GM12878 (cell line): ENCODE data around the gene CSF3R. TPM values are rescaled to one million over a fixed set of nuclear protein-coding genes. Genes with fewer than 3 reads are reported as not detected.

Experiments
- ATAC-seq: fragments of 200-7000 bp; cut with Tn5 transposase; 3 replicates; pipeline ENCODE4 v1.9.1; 2020; ENCODE audit warnings: mild to moderate bottlenecking, moderate library complexity
- BruUV-seq: library from RNA; stranded (reverse); fragments of 400-500 nt; replicated peaks from 2 replicates; lab custom pipeline; 2021; lab: Mats Ljungman, UMichigan
- CTCF ChIA-PET: fragments of 300-600 bp; sonication (Branson Sonifier 250); formaldehyde crosslinking; extraction: SDS; loops from one replicate; lab custom pipeline; 2021; ENCODE audit warnings: inconsistent platforms; lab: Yijun Ruan, JAX
- POLR2A ChIA-PET: fragments of 350-600 bp; formaldehyde crosslinking; extraction: SDS; loops from one replicate; lab custom pipeline; 2021; ENCODE audit warnings: inconsistent platforms; lab: Charles Lee
- RAD21 ChIA-PET: fragments of 300-600 bp; sonication (Branson Sonifier 250); formaldehyde crosslinking; loops from one replicate; lab custom pipeline; 2023; ENCODE audit warnings: antibody characterized with exemption; ENCODE audit not compliant: unreplicated experiment; lab: Charles Lee
- SMC1A ChIA-PET: fragments of 300-600 bp; sonication (Branson Sonifier 250); formaldehyde crosslinking; loops from one replicate; lab custom pipeline; 2023; ENCODE audit not compliant: unreplicated experiment, uncharacterized antibody; lab: Charles Lee
- DNase-seq: peaks from one replicate; pipeline ENCODE4 v3.0.0-alpha.2; 2011; ENCODE audit warnings: low read depth, low spot score
- FAIRE-seq: peaks from 3 replicates; lab custom pipeline; 2011; peaks lifted over from hg19 to GRCh38; lab: Jason Lieb, UNC
- H2AFZ ChIP-seq: 2 replicates; pipeline ENCODE4 v1.6.0; 2011; ENCODE audit warnings: low read depth, low read length, control low read depth; ENCODE audit not compliant: control insufficient read depth
- H3K27ac ChIP-seq: 2 replicates; pipeline ENCODE4 v1.5.1; 2011; ENCODE audit warnings: control low read depth; ENCODE audit not compliant: control insufficient read depth, insufficient read depth
- H3K27me3 ChIP-seq, 2 experiments: replicated peaks in 1 of 2; 2 replicates each; pipeline versions ENCODE4 v1.6.0 to v1.6.1; 2011; ENCODE audit warnings: low read length in 1 of 2; ENCODE audit not compliant: control insufficient read depth in 2 of 2, insufficient read depth in 2 of 2
- H3K36me3 ChIP-seq, 2 experiments: 2 replicates each; pipeline ENCODE4 v1.5.1; 2011; ENCODE audit warnings: low read length in 1 of 2; ENCODE audit not compliant: control insufficient read depth in 2 of 2, insufficient read depth in 2 of 2
- H3K4me1 ChIP-seq: 2 replicates; pipeline ENCODE4 v1.6.1; 2011; ENCODE audit warnings: mild to moderate bottlenecking, low read length, moderate library complexity, mixed read lengths; ENCODE audit not compliant: control insufficient read depth, insufficient read depth
- H3K4me2 ChIP-seq: 2 replicates; pipeline ENCODE4 v1.6.0; 2011; ENCODE audit warnings: control low read depth; ENCODE audit not compliant: control insufficient read depth, insufficient read depth
- H3K4me3 ChIP-seq: fragments of 200-600 bp; sonication (generic); 2 replicates; pipeline ENCODE4 v1.5.1; 2016
- H3K79me2 ChIP-seq: 2 replicates; pipeline ENCODE4 v1.6.0; 2011; ENCODE audit warnings: low read length; ENCODE audit not compliant: control insufficient read depth, insufficient read depth
- H3K9ac ChIP-seq: 2 replicates; pipeline ENCODE4 v1.8.0; 2011; ENCODE audit warnings: low read length, control low read depth, mixed read lengths; ENCODE audit not compliant: control insufficient read depth, insufficient read depth
- H3K9me3 ChIP-seq: replicated peaks from 3 replicates; pipeline ENCODE4 v1.5.1; 2011; ENCODE audit warnings: mild to moderate bottlenecking, low read length; ENCODE audit not compliant: control insufficient read depth, insufficient read depth
- H4K20me1 ChIP-seq: 2 replicates; pipeline ENCODE4 v1.6.0; 2011; ENCODE audit not compliant: control insufficient read depth, insufficient read depth
- EED ChIP-seq: sonication (generic); IDR thresholded peaks from 2 replicates; pipeline ENCODE4 v1.6.1; 2016; ENCODE audit warnings: antibody characterized with exemption, low read depth
- MTA2 ChIP-seq: fragments of 450-650 bp; IDR thresholded peaks from 2 replicates; pipeline ENCODE4 v1.6.1; 2016; ENCODE audit warnings: low read depth, mild to moderate bottlenecking, moderate library complexity
- MYB ChIP-seq: fragments of 150-350 bp; IDR thresholded peaks from 2 replicates; pipeline ENCODE4 v1.6.1; 2014; ENCODE audit warnings: mild to moderate bottlenecking, low read depth, low read length, borderline replicate concordance
- MYC ChIP-seq: IDR thresholded peaks from 2 replicates; pipeline ENCODE4 v1.6.1; 2011; ENCODE audit warnings: mild to moderate bottlenecking, low read length, moderate library complexity, inconsistent platforms; ENCODE audit not compliant: insufficient read depth, insufficient replicate concordance, insufficient read length, severe bottlenecking
- NFXL1 ChIP-seq: fragments of 450-650 bp; IDR thresholded peaks from 2 replicates; pipeline ENCODE4 v1.6.1; 2017; ENCODE audit warnings: antibody characterized with exemption, mild to moderate bottlenecking, borderline replicate concordance
- RBBP5 ChIP-seq: fragments of 200-600 bp; sonication (generic); conservative IDR thresholded peaks from 2 replicates; pipeline ENCODE4 v1.6.1; 2016
- SMAD1 ChIP-seq: fragments of 450-650 bp; IDR thresholded peaks from 2 replicates; pipeline ENCODE4 v1.6.1; 2018; ENCODE audit warnings: mild to moderate bottlenecking, low read depth; ENCODE audit not compliant: partially characterized antibody
- SMARCA5 ChIP-seq: fragments of 450-650 bp; IDR thresholded peaks from 2 replicates; pipeline ENCODE4 v1.6.1; 2017; ENCODE audit warnings: mild to moderate bottlenecking
- SREBF1 ChIP-seq: IDR thresholded peaks from 2 replicates; pipeline ENCODE4 v1.6.1; 2012; ENCODE audit warnings: mild to moderate bottlenecking, low read length
- YBX1 ChIP-seq: fragments of 450-650 bp; IDR thresholded peaks from 2 replicates; pipeline ENCODE4 v1.6.1; 2016; ENCODE audit warnings: antibody characterized with exemption
- ZNF207 ChIP-seq: fragments of 450-650 bp; IDR thresholded peaks from 2 replicates; pipeline ENCODE4 v1.6.1; 2014; ENCODE audit warnings: antibody characterized with exemption, mild to moderate bottlenecking, borderline replicate concordance
- WGBS: methylation state at CpG from one replicate; pipeline ENCODE4 v1.1.6; 2016; ENCODE audit warnings: low lambda C conversion rate; ENCODE audit not compliant: insufficient replicate concordance, insufficient coverage; ENCODE audit errors: missing lambda C conversion rate; 5-methylcytosine and 5-hydroxymethylcytosine counted together
- in situ Hi-C: fragments of 300-500 bp; cut with MboI; formaldehyde crosslinking; loops from 9 replicates; pipeline ENCODE4 v1.14.3; 2018; ENCODE audit warnings: mixed read lengths
- intact Hi-C: fragments of 100-400 bp; cut with micrococcal nuclease; formaldehyde crosslinking; loops from one replicate; pipeline ENCODE4 v1.14.2; 2022; ENCODE audit not compliant: unreplicated experiment
- polyA plus RNA-seq, 11 experiments: library from polyadenylated mRNA; depleted of rRNA in 4 of 11; unstranded in 6 of 11; stranded (reverse) in 5 of 11; fragments of >200 nt; fragmentation: Nextera tagmentation in 4 of 11; fragmentation: Illumina TruSeq in 1 of 11; extraction: Ambion mirVana in 4 of 11; extraction: Trizol in 1 of 11; gene quantifications; 1 replicate in 1 of 11; 2 replicates in 10 of 11; pipeline versions ENCODE4 v1.2.1 to v1.2.3, GENCODE V29; 2011 to 2016; ENCODE audit warnings: inconsistent platforms in 2 of 11, missing spikeins in 2 of 11, low read depth in 1 of 11
- total RNA-seq, 4 experiments: library from RNA; depleted of rRNA in 3 of 4; stranded (reverse); fragments of >200 nt in 3 of 4; fragmentation: Illumina TruSeq in 1 of 4; extraction: Trizol in 1 of 4; gene quantifications; 2 replicates each; pipeline versions ENCODE4 v1.2.1 to v1.2.3, GENCODE V29; 2013 to 2021
- TF ChIP-seq, protein P1 (sequence below), 3 experiments: IDR thresholded peaks in 2 of 3; conservative IDR thresholded peaks in 1 of 3; 2 replicates each; pipeline ENCODE4 v1.5.1; 2011; ENCODE audit warnings: low read depth in 3 of 3, low read length in 3 of 3, mild to moderate bottlenecking in 3 of 3, control low read depth in 2 of 3, moderate library complexity in 2 of 3, inconsistent platforms in 1 of 3, mixed read lengths in 1 of 3; ENCODE audit not compliant: control insufficient read depth in 2 of 3, insufficient read depth in 1 of 3; ENCODE audit errors: extremely low read depth in 1 of 3
- TF ChIP-seq, protein P2 (sequence below): fragments of 450-650 bp; formaldehyde crosslinking; IDR thresholded peaks from 2 replicates; pipeline ENCODE4 v1.4.0; 2022; ENCODE audit warnings: mild to moderate bottlenecking, moderate library complexity
- TF ChIP-seq, protein P3 (sequence below): fragments of 450-650 bp; IDR thresholded peaks from 2 replicates; pipeline ENCODE4 v1.6.1; 2017; ENCODE audit warnings: mild to moderate bottlenecking, moderate library complexity
- TF ChIP-seq, protein P4 (sequence below): IDR thresholded peaks from 2 replicates; pipeline ENCODE4 v1.6.1; 2012; ENCODE audit warnings: low read depth, low read length, improper control_type of control experiment

The CSF3R gene
- total and polyA plus RNA-seq, 10 of the 15 experiments (the other 5 are each of a cell fraction or from before 2014, with no cell fraction given): 0.13 TPM; not detected in 9

DNA sequence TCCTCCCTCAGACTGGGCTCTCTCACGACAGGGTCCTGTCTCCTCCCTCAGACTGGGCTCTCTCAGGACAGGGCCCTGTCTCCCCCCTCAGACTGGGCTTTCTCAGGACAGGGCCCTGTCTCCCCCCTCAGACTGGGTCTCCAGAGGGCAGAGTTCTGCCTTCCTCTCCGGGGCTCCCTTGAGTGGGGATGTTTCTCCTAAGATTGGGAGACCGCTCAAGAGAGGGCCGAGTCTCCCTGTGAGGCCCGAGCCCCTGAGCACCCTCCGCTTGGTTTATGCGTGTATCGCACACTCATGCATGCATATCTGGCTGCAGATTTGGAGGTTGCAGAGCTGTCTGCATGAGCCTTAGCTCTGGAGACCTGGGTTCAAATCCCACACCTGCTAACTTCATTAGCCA, 39.3 kb upstream of the CSF3R start:
- SMC1A ChIA-PET: interaction anchor here (0.7 kb wide), 1 partner anchor 14 kb away, joined by 3 read pairs; no protein-coding TSS in a partner anchor
- RAD21 ChIA-PET: no interaction called here
- FAIRE-seq: no peak
- CTCF ChIA-PET: no interaction called here
- Histone ChIP-seq H3K4me2 (no peak overlapping the region), H3K4me3 (no peak overlapping the region), H3K36me3 (no peaks in the 10 kb centered on the region), H3K27ac (no peak overlapping the region), H3K9me3 (no peaks in the 10 kb centered on the region), H3K9ac (no peak overlapping the region), H4K20me1 (no peaks in the 10 kb centered on the region), H3K79me2 (no peaks in the 10 kb centered on the region), H3K27me3 (no peaks in the 10 kb centered on the region), H3K4me1 (no peaks in the 10 kb centered on the region), H2AFZ (no peak overlapping the region)
- POLR2A ChIA-PET: no interaction called here
- 45% methylated on average over 8 of the region's 8 CpGs for WGBS
- BruUV-seq: no TSS peak
- ATAC-seq: no peak
- intact Hi-C loops (no loop called here), in situ Hi-C loops (no loop called here)
- DNase-seq: no peak
- no peak for TF ChIP-seq MYC
- no peak for TF ChIP-seq MTA2
- TF ChIP-seq, protein P1, sequence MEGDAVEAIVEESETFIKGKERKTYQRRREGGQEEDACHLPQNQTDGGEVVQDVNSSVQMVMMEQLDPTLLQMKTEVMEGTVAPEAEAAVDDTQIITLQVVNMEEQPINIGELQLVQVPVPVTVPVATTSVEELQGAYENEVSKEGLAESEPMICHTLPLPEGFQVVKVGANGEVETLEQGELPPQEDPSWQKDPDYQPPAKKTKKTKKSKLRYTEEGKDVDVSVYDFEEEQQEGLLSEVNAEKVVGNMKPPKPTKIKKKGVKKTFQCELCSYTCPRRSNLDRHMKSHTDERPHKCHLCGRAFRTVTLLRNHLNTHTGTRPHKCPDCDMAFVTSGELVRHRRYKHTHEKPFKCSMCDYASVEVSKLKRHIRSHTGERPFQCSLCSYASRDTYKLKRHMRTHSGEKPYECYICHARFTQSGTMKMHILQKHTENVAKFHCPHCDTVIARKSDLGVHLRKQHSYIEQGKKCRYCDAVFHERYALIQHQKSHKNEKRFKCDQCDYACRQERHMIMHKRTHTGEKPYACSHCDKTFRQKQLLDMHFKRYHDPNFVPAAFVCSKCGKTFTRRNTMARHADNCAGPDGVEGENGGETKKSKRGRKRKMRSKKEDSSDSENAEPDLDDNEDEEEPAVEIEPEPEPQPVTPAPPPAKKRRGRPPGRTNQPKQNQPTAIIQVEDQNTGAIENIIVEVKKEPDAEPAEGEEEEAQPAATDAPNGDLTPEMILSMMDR (IDR thresholded peaks at IDR 0.05 in 2 of 3, conservative IDR thresholded peaks at IDR 0.05 in 1 of 3; ENCODE audit: control insufficient read depth in 2 of 3, extremely low read depth in 1 of 3, insufficient read depth in 1 of 3, low read depth in 3 of 3, low read length in 3 of 3): no peak
- TF ChIP-seq SMAD1: no peak
- no peak for TF ChIP-seq NFXL1
- TF ChIP-seq MYB: no peak
- TF ChIP-seq, protein P2, sequence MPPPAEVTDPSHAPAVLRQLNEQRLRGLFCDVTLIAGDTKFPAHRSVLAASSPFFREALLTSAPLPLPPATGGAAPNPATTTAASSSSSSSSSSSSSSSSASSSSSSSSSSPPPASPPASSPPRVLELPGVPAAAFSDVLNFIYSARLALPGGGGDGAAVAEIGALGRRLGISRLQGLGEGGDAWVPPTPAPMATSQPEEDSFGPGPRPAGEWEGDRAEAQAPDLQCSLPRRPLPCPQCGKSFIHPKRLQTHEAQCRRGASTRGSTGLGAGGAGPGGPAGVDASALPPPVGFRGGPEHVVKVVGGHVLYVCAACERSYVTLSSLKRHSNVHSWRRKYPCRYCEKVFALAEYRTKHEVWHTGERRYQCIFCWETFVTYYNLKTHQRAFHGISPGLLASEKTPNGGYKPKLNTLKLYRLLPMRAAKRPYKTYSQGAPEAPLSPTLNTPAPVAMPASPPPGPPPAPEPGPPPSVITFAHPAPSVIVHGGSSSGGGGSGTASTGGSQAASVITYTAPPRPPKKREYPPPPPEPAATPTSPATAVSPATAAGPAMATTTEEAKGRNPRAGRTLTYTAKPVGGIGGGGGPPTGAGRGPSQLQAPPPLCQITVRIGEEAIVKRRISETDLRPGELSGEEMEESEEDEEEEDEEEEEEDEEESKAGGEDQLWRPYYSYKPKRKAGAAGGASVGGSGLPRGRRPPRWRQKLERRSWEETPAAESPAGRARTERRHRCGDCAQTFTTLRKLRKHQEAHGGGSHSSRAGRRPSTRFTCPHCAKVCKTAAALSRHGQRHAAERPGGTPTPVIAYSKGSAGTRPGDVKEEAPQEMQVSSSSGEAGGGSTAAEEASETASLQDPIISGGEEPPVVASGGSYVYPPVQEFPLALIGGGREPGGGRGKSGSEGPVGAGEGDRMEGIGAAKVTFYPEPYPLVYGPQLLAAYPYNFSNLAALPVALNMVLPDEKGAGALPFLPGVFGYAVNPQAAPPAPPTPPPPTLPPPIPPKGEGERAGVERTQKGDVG (CRISPR knock-in tag): no peak
- TF ChIP-seq, protein P3, sequence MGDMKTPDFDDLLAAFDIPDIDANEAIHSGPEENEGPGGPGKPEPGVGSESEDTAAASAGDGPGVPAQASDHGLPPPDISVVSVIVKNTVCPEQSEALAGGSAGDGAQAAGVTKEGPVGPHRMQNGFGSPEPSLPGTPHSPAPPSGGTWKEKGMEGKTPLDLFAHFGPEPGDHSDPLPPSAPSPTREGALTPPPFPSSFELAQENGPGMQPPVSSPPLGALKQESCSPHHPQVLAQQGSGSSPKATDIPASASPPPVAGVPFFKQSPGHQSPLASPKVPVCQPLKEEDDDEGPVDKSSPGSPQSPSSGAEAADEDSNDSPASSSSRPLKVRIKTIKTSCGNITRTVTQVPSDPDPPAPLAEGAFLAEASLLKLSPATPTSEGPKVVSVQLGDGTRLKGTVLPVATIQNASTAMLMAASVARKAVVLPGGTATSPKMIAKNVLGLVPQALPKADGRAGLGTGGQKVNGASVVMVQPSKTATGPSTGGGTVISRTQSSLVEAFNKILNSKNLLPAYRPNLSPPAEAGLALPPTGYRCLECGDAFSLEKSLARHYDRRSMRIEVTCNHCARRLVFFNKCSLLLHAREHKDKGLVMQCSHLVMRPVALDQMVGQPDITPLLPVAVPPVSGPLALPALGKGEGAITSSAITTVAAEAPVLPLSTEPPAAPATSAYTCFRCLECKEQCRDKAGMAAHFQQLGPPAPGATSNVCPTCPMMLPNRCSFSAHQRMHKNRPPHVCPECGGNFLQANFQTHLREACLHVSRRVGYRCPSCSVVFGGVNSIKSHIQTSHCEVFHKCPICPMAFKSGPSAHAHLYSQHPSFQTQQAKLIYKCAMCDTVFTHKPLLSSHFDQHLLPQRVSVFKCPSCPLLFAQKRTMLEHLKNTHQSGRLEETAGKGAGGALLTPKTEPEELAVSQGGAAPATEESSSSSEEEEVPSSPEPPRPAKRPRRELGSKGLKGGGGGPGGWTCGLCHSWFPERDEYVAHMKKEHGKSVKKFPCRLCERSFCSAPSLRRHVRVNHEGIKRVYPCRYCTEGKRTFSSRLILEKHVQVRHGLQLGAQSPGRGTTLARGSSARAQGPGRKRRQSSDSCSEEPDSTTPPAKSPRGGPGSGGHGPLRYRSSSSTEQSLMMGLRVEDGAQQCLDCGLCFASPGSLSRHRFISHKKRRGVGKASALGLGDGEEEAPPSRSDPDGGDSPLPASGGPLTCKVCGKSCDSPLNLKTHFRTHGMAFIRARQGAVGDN: no peak
- no peak for TF ChIP-seq EED
- TF ChIP-seq RBBP5: no peak
- TF ChIP-seq, protein P4, sequence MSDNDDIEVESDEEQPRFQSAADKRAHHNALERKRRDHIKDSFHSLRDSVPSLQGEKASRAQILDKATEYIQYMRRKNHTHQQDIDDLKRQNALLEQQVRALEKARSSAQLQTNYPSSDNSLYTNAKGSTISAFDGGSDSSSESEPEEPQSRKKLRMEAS: no peak
- no peak for TF ChIP-seq ZNF207
- TF ChIP-seq YBX1: no peak
- TF ChIP-seq SREBF1: no peak
- no peak for TF ChIP-seq SMARCA5
